IMR-90 (cell line): ENCODE data around the gene SPAAR. TPM values are rescaled to one million over a fixed set of nuclear protein-coding genes. Genes with fewer than 3 reads are reported as not detected.

Source experiments
- ATAC-seq: fragments of 200-7000 bp; cut with Tn5 transposase; 2 replicates; pipeline ENCODE4 v1.9.1; 2020; ENCODE audit warnings: low read depth, mild to moderate bottlenecking, moderate library complexity
- BruUV-seq: library from RNA; stranded (reverse); fragments of 400-500 nt; replicated peaks from 2 replicates; lab custom pipeline; 2021; lab: Mats Ljungman, UMichigan
- CTCF ChIA-PET: fragments of 300-600 bp; formaldehyde crosslinking; extraction: SDS; loops from one replicate; lab custom pipeline; 2021; ENCODE audit warnings: antibody characterized with exemption; lab: Yijun Ruan, JAX
- POLR2A ChIA-PET: fragments of 300-600 bp; sonication (Branson Sonifier 250); formaldehyde crosslinking; loops from one replicate; lab custom pipeline; 2022; ENCODE audit warnings: antibody characterized with exemption; ENCODE audit not compliant: unreplicated experiment; lab: Charles Lee
- DNase-seq: peaks from one replicate; pipeline ENCODE4 v3.0.0; 2013
- H2AFZ ChIP-seq: replicated peaks from 2 replicates; pipeline ENCODE3; 2013; ENCODE audit warnings: low read length, mild to moderate bottlenecking; ENCODE audit not compliant: poor library complexity
- H2AK5ac ChIP-seq: 2 replicates; pipeline ENCODE4 v1.6.1; 2013; ENCODE audit warnings: low read depth, low read length, inconsistent platforms
- H2AK9ac ChIP-seq: replicated peaks from 2 replicates; pipeline ENCODE3; 2013; ENCODE audit warnings: mild to moderate bottlenecking, low read depth, low read length, moderate library complexity; ENCODE audit not compliant: poor library complexity
- H2BK120ac ChIP-seq: 2 replicates; pipeline ENCODE4 v1.6.1; 2013; ENCODE audit warnings: low read depth, low read length, inconsistent platforms
- H2BK15ac ChIP-seq: 3 replicates; pipeline ENCODE4 v1.6.1; 2013; ENCODE audit warnings: low read depth, low read length, inconsistent platforms
- H2BK20ac ChIP-seq: 2 replicates; pipeline ENCODE4 v1.6.1; 2013; ENCODE audit warnings: low read depth, mild to moderate bottlenecking, inconsistent platforms, low read length, moderate library complexity
- H2BK5ac ChIP-seq: 2 replicates; pipeline ENCODE4 v1.6.1; 2013; ENCODE audit warnings: mild to moderate bottlenecking, low read depth, low read length, inconsistent platforms; ENCODE audit not compliant: poor library complexity, severe bottlenecking
- H3K14ac ChIP-seq: replicated peaks from 2 replicates; pipeline ENCODE4 v1.6.1; 2013; ENCODE audit warnings: low read depth, low read length, inconsistent platforms
- H3K18ac ChIP-seq: 2 replicates; pipeline ENCODE4 v1.6.1; 2013; ENCODE audit warnings: low read depth, low read length, control low read depth
- H3K23ac ChIP-seq: 2 replicates; pipeline ENCODE4 v1.6.1; 2013; ENCODE audit warnings: low read depth, low read length, inconsistent platforms
- H3K27ac ChIP-seq: 2 replicates; pipeline ENCODE4 v1.5.1; 2013; ENCODE audit warnings: mild to moderate bottlenecking, control low read depth, low read length; ENCODE audit not compliant: insufficient read depth
- H3K27me3 ChIP-seq: 2 replicates; pipeline ENCODE4 v1.6.1; 2013; ENCODE audit warnings: low read length; ENCODE audit not compliant: control insufficient read depth, insufficient read depth
- H3K36me3 ChIP-seq: 2 replicates; pipeline ENCODE4 v1.6.1; 2013; ENCODE audit warnings: low read length, mixed read lengths; ENCODE audit not compliant: control insufficient read depth, insufficient read depth
- H3K4ac ChIP-seq: 2 replicates; pipeline ENCODE4 v1.6.1; 2013; ENCODE audit warnings: low read depth, low read length, inconsistent platforms
- H3K4me1 ChIP-seq: 2 replicates; pipeline ENCODE4 v1.6.1; 2013; ENCODE audit warnings: low read length, mixed read lengths; ENCODE audit not compliant: control insufficient read depth, insufficient read depth
- H3K4me2 ChIP-seq: 2 replicates; pipeline ENCODE4 v1.6.1; 2013; ENCODE audit warnings: low read depth, mild to moderate bottlenecking, control low read depth, low read length, moderate library complexity
- H3K4me3 ChIP-seq: 2 replicates; pipeline ENCODE4 v1.5.1; 2013; ENCODE audit warnings: low read depth, mild to moderate bottlenecking, control low read depth, low read length, moderate library complexity; ENCODE audit not compliant: insufficient read depth
- H3K56ac ChIP-seq: 2 replicates; pipeline ENCODE4 v1.6.1; 2013; ENCODE audit warnings: low read length, inconsistent platforms; ENCODE audit not compliant: insufficient read depth; ENCODE audit errors: extremely low read depth
- H3K79me1 ChIP-seq, 2 experiments: 2 replicates each; pipeline ENCODE4 v1.6.1; 2013; ENCODE audit warnings: low read length in 2 of 2, inconsistent platforms in 1 of 2, low read depth in 1 of 2
- H3K9ac ChIP-seq: 2 replicates; pipeline ENCODE4 v1.6.1; 2013; ENCODE audit warnings: low read depth, low read length, control low read depth
- H3K9me1 ChIP-seq: 2 replicates; pipeline ENCODE4 v1.6.1; 2013; ENCODE audit warnings: low read length, inconsistent platforms; ENCODE audit not compliant: insufficient read depth
- H3K9me3 ChIP-seq: 2 replicates; pipeline ENCODE4 v1.6.1; 2013; ENCODE audit warnings: low read length; ENCODE audit not compliant: control insufficient read depth, insufficient read depth
- H4K20me1 ChIP-seq: 2 replicates; pipeline ENCODE4 v1.6.1; 2013; ENCODE audit warnings: low read length, inconsistent platforms; ENCODE audit not compliant: insufficient read depth
- H4K5ac ChIP-seq: 2 replicates; pipeline ENCODE4 v1.6.1; 2013; ENCODE audit warnings: mild to moderate bottlenecking, low read depth, low read length, control low read depth
- H4K8ac ChIP-seq, 2 experiments: 2 replicates each; pipeline ENCODE4 v1.6.1; 2013; ENCODE audit warnings: low read depth in 2 of 2, low read length in 2 of 2, control low read depth in 1 of 2, inconsistent platforms in 1 of 2
- H4K91ac ChIP-seq: 2 replicates; pipeline ENCODE4 v1.6.1; 2013; ENCODE audit warnings: low read depth, low read length, inconsistent platforms; ENCODE audit not compliant: insufficient read depth
- CHD1 ChIP-seq: IDR thresholded peaks from 2 replicates; pipeline ENCODE4 v1.6.1; 2012; ENCODE audit warnings: low read depth, low read length, improper control_type of control experiment
- ELK1 ChIP-seq: fragments of 150-350 bp; IDR thresholded peaks from 2 replicates; pipeline ENCODE4 v1.6.1; 2016; ENCODE audit warnings: low read depth, mild to moderate bottlenecking, low read length, moderate library complexity, borderline replicate concordance
- FOS ChIP-seq: fragments of 150-350 bp; IDR thresholded peaks from 2 replicates; pipeline ENCODE4 v1.6.1; 2016; ENCODE audit warnings: low read depth, low read length
- MAZ ChIP-seq: IDR thresholded peaks from 2 replicates; pipeline ENCODE4 v1.6.1; 2012; ENCODE audit warnings: low read depth, mild to moderate bottlenecking, low read length, improper control_type of control experiment, moderate library complexity, borderline replicate concordance
- USF2 ChIP-seq: fragments of 150-350 bp; IDR thresholded peaks from 2 replicates; pipeline ENCODE4 v1.6.1; 2017; ENCODE audit warnings: mild to moderate bottlenecking, antibody characterized with exemption, low read length, low read depth
- WGBS, 2 experiments: methylation state at CpG; one replicate each; pipeline versions ENCODE4 v1.1.5 to v1.1.7; 2013; ENCODE audit warnings: missing lambda C conversion rate in 2 of 2; ENCODE audit not compliant: insufficient read length in 1 of 2; ENCODE audit errors: extremely low coverage in 2 of 2; 5-methylcytosine and 5-hydroxymethylcytosine counted together
- dilution Hi-C: fragments of 300-500 bp; cut with HindIII; formaldehyde crosslinking; loops from one replicate; pipeline ENCODE4 v1.14.3; 2018; ENCODE audit warnings: low sequenced_read_pairs; ENCODE audit not compliant: unreplicated experiment
- in situ Hi-C: fragments of 300-500 bp; cut with MboI; formaldehyde crosslinking; loops from 3 replicates; pipeline ENCODE4 v1.14.3; 2019; ENCODE audit warnings: low sequenced_read_pairs, inconsistent platforms, mixed read lengths
- intact Hi-C: fragments of 100-400 bp; cut with micrococcal nuclease; formaldehyde crosslinking; loops from 2 replicates; pipeline ENCODE4 v1.10.0; 2022
- polyA plus RNA-seq, 3 experiments: library from polyadenylated mRNA; depleted of rRNA; stranded (reverse); fragments of >200 nt; gene quantifications; 2 replicates each; pipeline ENCODE4 v1.2.3, GENCODE V29; 2012; ENCODE audit warnings: low replicate concordance in 1 of 3
- total RNA-seq: library from RNA; depleted of rRNA; stranded (reverse); fragments of >200 nt; gene quantifications from 2 replicates; pipeline ENCODE4 v1.2.3, GENCODE V29; 2012

SPAAR gene
- total and polyA plus RNA-seq, 2 of the 4 experiments (the other 2 are of a cell fraction) = 0.18 to 0.32 TPM

GRCh38 chr9:35907711-35908503 is 1.4 kb upstream of the SPAAR start:
- Histone ChIP-seq H3K27ac (peak overlapping the region; percentile 93), H4K91ac (peak overlapping the region; percentile 99), H2BK120ac (peak overlapping the region; percentile 99), H3K9ac (peak overlapping the region; percentile 56), H3K4ac (peak overlapping the region; percentile 100), H2BK20ac (peak overlapping the region; percentile 98), H3K9me3 (no peaks in the 10 kb centered on the region), H2BK5ac (peak overlapping the region; percentile 98), H3K9me1 (peaks cover 26% of the 10 kb centered on the region), H3K36me3 (no peaks in the 10 kb centered on the region), H3K14ac (peak overlapping the region; percentile 99), H3K4me2 (peak overlapping the region; percentile 30), H4K8ac (peak overlapping the region; percentile 96 to 97), H4K20me1 (no peaks in the 10 kb centered on the region), H3K56ac (peak overlapping the region; percentile 91), H2BK15ac (peak overlapping the region; percentile 79), H3K27me3 (no peaks in the 10 kb centered on the region), H2AFZ (peak overlapping the region; percentile 85), H3K4me1 (peaks cover 46% of the 10 kb centered on the region), H3K18ac (peak overlapping the region; percentile 94), H3K23ac (peak overlapping the region; percentile 99), H4K5ac (peak overlapping the region; percentile 95), H3K4me3 (no peak overlapping the region), H2AK5ac (peak overlapping the region; percentile 99), H2AK9ac (peak overlapping the region; percentile 95), H3K79me1 (peaks cover 0 to 36% of the 10 kb centered on the region in 2 experiments; a peak in 2 of 4 replicates)
- 0% methylated on average over 3 of the region's 13 CpGs; no CpG with 5 or more reads in 1 of the 2 experiments for WGBS, 2 experiments
- ChIA-PET POLR2A (interaction anchor here (0.8 to 1.3 kb wide), 2 partner anchors 16 to 28 kb away, joined by 4 to 8 read pairs; no protein-coding TSS in a partner anchor), CTCF (interaction anchor here (0.8 to 4.1 kb wide), 4 partner anchors 38 to 194 kb away, joined by 3 to 21 read pairs (median 4); no protein-coding TSS in a partner anchor)
- in situ Hi-C loops (no loop called here), intact Hi-C loops (loop anchor here (1.0 kb wide), 1 partner anchor 118 kb away; no protein-coding TSS in a partner anchor), dilution Hi-C loops (no loop called here)
- BruUV-seq = no TSS peak
- DNase-seq = peak; percentile 88
- TF ChIP-seq FOS (peak; percentile 53; the same call in 1 of the 2 replicates), CHD1 (no peak), MAZ (peak; percentile 84; the same call in 1 of the 2 replicates), ELK1 (no peak), USF2 (peak; percentile 13; the same call in 1 of the 2 replicates)
- ATAC-seq = peak; percentile 50
